Astrocyte (in vitro differentiated cells and primary cell): ENCODE data around the gene FCHO2.

Source experiments
- EZH2 ChIP-seq: IDR thresholded peaks from 2 replicates; pipeline ENCODE4 v1.6.1; 2012; ENCODE audit warnings: mild to moderate bottlenecking, low read length, inconsistent platforms; ENCODE audit not compliant: insufficient read depth
- TF ChIP-seq, protein P1 (sequence below): IDR thresholded peaks from 2 replicates; pipeline ENCODE4 v1.5.1; 2011; ENCODE audit warnings: low read depth, mild to moderate bottlenecking, inconsistent platforms, low read length, moderate library complexity; ENCODE audit not compliant: insufficient read depth

DNA sequence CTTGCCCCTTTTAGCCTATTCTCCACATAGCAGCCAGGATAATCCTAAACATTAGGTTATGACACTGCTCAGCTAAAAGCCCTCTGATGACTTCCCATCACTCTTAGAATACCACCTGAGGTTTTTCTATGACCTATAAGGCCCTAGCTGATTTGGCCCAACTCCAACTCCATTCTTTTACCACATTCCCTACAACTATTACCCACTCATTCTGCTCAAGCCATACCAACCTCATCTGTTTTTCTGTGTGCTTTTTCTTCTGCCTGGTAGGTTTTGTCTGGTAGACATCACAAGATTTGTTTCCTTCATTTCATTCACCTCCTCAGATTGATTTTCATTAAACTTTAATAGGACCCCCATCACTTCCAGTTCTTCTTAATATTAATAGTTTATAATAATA lies 12.5 kb upstream of the FCHO2 start:
- TF ChIP-seq, protein P1, sequence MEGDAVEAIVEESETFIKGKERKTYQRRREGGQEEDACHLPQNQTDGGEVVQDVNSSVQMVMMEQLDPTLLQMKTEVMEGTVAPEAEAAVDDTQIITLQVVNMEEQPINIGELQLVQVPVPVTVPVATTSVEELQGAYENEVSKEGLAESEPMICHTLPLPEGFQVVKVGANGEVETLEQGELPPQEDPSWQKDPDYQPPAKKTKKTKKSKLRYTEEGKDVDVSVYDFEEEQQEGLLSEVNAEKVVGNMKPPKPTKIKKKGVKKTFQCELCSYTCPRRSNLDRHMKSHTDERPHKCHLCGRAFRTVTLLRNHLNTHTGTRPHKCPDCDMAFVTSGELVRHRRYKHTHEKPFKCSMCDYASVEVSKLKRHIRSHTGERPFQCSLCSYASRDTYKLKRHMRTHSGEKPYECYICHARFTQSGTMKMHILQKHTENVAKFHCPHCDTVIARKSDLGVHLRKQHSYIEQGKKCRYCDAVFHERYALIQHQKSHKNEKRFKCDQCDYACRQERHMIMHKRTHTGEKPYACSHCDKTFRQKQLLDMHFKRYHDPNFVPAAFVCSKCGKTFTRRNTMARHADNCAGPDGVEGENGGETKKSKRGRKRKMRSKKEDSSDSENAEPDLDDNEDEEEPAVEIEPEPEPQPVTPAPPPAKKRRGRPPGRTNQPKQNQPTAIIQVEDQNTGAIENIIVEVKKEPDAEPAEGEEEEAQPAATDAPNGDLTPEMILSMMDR, result no peak
- no peak for TF ChIP-seq EZH2
